ENCODE measurements around the gene RNF150.

GRCh38 chr4:140888054-140888453, 245.2 kb downstream of the RNF150 start:
- TF ChIP-seq POLR2A (IDR thresholded peaks at IDR 0.05; ENCODE audit: low read depth, low read length): no peak
- no peak for TF ChIP-seq POLR2AphosphoS5 (IDR thresholded peaks at IDR 0.05; ENCODE audit: low read depth, low read length)

Measured in GM12892 (cell line).